NCI-H2227 treated with DMSO at 0.1 percent for 48 hours (cell line): ENCODE data around the gene POU5F2.

Source experiments
- DNase-seq: peaks from one replicate; lab custom pipeline; 2025; lab: John Stamatoyannopoulos, UW

Gene POU5F2

GRCh38 chr5:93715761-93716160 lies 25.6 kb downstream of the POU5F2 start:
- no peak for DNase-seq

- no peak for DNase-seq
These were observed 26.1 kb downstream of the POU5F2 start for GRCh38 chr5:93715327-93715726.

GRCh38 chr5:93708442-93708841 lies 33.0 kb downstream of the POU5F2 start:
- DNase-seq: no peak

- DNase-seq: no peak
These were observed 35.5 kb downstream of the POU5F2 start for GRCh38 chr5:93705896-93706295.

GRCh38 chr5:93704996-93705395 lies 36.4 kb downstream of the POU5F2 start:
- DNase-seq: no peak

GRCh38 chr5:93691997-93692396 lies 49.4 kb downstream of the POU5F2 start:
- no peak for DNase-seq
